ENCODE measurements around the gene RGS10. TPM values are rescaled to one million over a fixed set of nuclear protein-coding genes. Genes with fewer than 3 reads are reported as not detected.
"Not testable (repeated sequence)": the region's sequence is repeated elsewhere in the genome, so short reads cannot be mapped to it uniquely, and the experiment has no call there.

Gene RGS10
- total RNA-seq, 1 experiment from 2014 or later = 10.6 TPM

DNA sequence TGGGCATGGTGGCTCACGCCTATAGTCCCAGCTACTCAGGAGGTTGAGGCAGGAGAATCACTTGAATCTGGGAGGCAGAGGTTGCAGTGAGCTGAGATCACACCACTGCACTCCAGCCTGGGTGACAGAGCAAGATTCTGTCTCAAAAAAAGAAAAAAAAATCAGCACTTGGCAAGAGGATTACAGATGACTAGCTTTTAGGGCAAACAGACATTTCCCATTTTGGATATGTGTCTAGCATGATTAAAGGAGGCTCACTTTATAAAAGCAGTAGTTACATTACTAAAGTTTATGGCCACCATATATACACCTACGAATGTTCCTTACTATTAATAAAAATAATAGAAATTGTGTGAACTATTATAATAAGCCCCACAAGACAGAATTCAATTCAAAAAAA lies 13.6 kb upstream of the RGS10 start:
- not testable (repeated sequence) for H3K9me3 ChIP-seq (ENCODE audit: control insufficient read depth, low read depth, low read length); DNase-seq; H4K91ac ChIP-seq (ENCODE audit: insufficient read length, low read depth, low read length); H3K23ac ChIP-seq (ENCODE audit: insufficient read length, low read depth, low read length); H3K4me1 ChIP-seq (ENCODE audit: insufficient read depth, low read length); H3K79me1 ChIP-seq (ENCODE audit: insufficient read depth, low read depth, low read length, poor library complexity, severe bottlenecking); H2BK15ac ChIP-seq (ENCODE audit: low read depth, low read length); H3K27me3 ChIP-seq (ENCODE audit: insufficient read depth, low read length); H3K36me3 Mint-ChIP-seq (ENCODE audit: insufficient read depth in 1 of 3, low read depth in 3 of 3); H3K18ac ChIP-seq (ENCODE audit: insufficient read length, low read depth, low read length); H3K4ac ChIP-seq (ENCODE audit: low read depth, low read length); H2AFZ ChIP-seq (ENCODE audit: low read length); H3K4me2 ChIP-seq (ENCODE audit: insufficient read depth, insufficient read length, low read length); H3T11ph ChIP-seq (ENCODE audit: low read length); H3K9ac ChIP-seq (ENCODE audit: extremely low read depth, insufficient read length, low read length); H4K20me1 ChIP-seq (ENCODE audit: control insufficient read depth, insufficient read depth, insufficient read length); H2BK12ac ChIP-seq (ENCODE audit: insufficient read length, low read depth, low read length); H3K79me2 ChIP-seq (ENCODE audit: insufficient read depth, low read length); H3K27ac Mint-ChIP-seq; H3K23me2 ChIP-seq (ENCODE audit: insufficient read length, low read depth, low read length, poor library complexity, severe bottlenecking); H3K14ac ChIP-seq (ENCODE audit: insufficient read depth, low read length); H2BK5ac ChIP-seq (ENCODE audit: insufficient read length, low read length); H2BK120ac ChIP-seq (ENCODE audit: low read depth, low read length, poor library complexity, severe bottlenecking); H3K27ac ChIP-seq (ENCODE audit: insufficient read length, low read depth, low read length); H3K9me3 Mint-ChIP-seq; H2AK5ac ChIP-seq (ENCODE audit: insufficient read length, low read length); H3K56ac ChIP-seq (ENCODE audit: insufficient read length, low read depth, low read length); H4K5ac ChIP-seq (ENCODE audit: insufficient read length, low read depth, low read length); H4K8ac ChIP-seq (replicated peaks; ENCODE audit: insufficient read length, low read depth, low read length); H3K4me3 Mint-ChIP-seq; H2BK20ac ChIP-seq (ENCODE audit: low read depth, low read length, poor library complexity, severe bottlenecking); H3K27me3 Mint-ChIP-seq (ENCODE audit: low read depth)
- peaks cover 4 to 11% of the 10 kb centered on the region in 2 experiments; a peak in 3 of 4 replicates for H3K4me1 Mint-ChIP-seq
- no CpG with 5 or more reads among the region's 2 CpGs for WGBS (ENCODE audit: extremely low coverage, insufficient read length, low lambda C conversion rate)
